ENCODE results near the gene GNG8. TPM values are rescaled to one million over a fixed set of nuclear protein-coding genes. Genes with fewer than 3 reads are reported as not detected.

The GNG8 gene
- total and polyA plus RNA-seq, 2 of the 13 experiments (the other 11 are each of a cell fraction or from before 2014, with no cell fraction given) = not detected

GRCh38 chr19:46600384-46601317 is 35.4 kb downstream of the GNG8 start (continued):
- TF ChIP-seq, protein P1, sequence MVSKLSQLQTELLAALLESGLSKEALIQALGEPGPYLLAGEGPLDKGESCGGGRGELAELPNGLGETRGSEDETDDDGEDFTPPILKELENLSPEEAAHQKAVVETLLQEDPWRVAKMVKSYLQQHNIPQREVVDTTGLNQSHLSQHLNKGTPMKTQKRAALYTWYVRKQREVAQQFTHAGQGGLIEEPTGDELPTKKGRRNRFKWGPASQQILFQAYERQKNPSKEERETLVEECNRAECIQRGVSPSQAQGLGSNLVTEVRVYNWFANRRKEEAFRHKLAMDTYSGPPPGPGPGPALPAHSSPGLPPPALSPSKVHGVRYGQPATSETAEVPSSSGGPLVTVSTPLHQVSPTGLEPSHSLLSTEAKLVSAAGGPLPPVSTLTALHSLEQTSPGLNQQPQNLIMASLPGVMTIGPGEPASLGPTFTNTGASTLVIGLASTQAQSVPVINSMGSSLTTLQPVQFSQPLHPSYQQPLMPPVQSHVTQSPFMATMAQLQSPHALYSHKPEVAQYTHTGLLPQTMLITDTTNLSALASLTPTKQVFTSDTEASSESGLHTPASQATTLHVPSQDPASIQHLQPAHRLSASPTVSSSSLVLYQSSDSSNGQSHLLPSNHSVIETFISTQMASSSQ (IDR thresholded peaks at IDR 0.05; ENCODE audit: low read depth) = no peak
- TF ChIP-seq, protein P1 (CRISPR knock-in tag; IDR thresholded peaks at IDR 0.05; ENCODE audit: borderline replicate concordance) = peak; percentile 32; the same call in 1 of the 2 replicates
- TF ChIP-seq ZNF33B (CRISPR knock-in tag; IDR thresholded peaks at IDR 0.05) = peak; percentile 48; the same call in 1 of the 2 replicates
- no peak for TF ChIP-seq AGO2 (optimal IDR thresholded peaks at IDR 0.05; ENCODE audit: low read depth, low read length)
- TF ChIP-seq SATB2 (CRISPR knock-in tag; IDR thresholded peaks at IDR 0.05) = 0 out of 2 replicates have a peak, but pooled peaks have one; percentile 17
- TF ChIP-seq ERF (CRISPR knock-in tag; IDR thresholded peaks at IDR 0.05) = 0 out of 2 replicates have a peak, but pooled peaks have one; percentile 72
- 0 out of 2 replicates have a peak, but pooled peaks have one; percentile 38 for TF ChIP-seq MBNL3 (CRISPR knock-in tag; conservative IDR thresholded peaks at IDR 0.05)
- TF ChIP-seq, protein P2, sequence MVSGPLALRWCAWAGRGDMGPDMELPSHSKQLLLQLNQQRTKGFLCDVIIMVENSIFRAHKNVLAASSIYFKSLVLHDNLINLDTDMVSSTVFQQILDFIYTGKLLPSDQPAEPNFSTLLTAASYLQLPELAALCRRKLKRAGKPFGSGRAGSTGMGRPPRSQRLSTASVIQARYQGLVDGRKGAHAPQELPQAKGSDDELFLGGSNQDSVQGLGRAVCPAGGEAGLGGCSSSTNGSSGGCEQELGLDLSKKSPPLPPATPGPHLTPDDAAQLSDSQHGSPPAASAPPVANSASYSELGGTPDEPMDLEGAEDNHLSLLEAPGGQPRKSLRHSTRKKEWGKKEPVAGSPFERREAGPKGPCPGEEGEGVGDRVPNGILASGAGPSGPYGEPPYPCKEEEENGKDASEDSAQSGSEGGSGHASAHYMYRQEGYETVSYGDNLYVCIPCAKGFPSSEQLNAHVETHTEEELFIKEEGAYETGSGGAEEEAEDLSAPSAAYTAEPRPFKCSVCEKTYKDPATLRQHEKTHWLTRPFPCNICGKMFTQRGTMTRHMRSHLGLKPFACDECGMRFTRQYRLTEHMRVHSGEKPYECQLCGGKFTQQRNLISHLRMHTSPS (CRISPR knock-in tag; IDR thresholded peaks at IDR 0.05; ENCODE audit: low read depth) = no peak
- no peak for TF ChIP-seq MBD4 (IDR thresholded peaks at IDR 0.05; ENCODE audit: borderline replicate concordance, low read length)
- peak; percentile 89 for TF ChIP-seq CHD2 (IDR thresholded peaks at IDR 0.05; ENCODE audit: low read depth, low read length)
- TF ChIP-seq, protein P3, sequence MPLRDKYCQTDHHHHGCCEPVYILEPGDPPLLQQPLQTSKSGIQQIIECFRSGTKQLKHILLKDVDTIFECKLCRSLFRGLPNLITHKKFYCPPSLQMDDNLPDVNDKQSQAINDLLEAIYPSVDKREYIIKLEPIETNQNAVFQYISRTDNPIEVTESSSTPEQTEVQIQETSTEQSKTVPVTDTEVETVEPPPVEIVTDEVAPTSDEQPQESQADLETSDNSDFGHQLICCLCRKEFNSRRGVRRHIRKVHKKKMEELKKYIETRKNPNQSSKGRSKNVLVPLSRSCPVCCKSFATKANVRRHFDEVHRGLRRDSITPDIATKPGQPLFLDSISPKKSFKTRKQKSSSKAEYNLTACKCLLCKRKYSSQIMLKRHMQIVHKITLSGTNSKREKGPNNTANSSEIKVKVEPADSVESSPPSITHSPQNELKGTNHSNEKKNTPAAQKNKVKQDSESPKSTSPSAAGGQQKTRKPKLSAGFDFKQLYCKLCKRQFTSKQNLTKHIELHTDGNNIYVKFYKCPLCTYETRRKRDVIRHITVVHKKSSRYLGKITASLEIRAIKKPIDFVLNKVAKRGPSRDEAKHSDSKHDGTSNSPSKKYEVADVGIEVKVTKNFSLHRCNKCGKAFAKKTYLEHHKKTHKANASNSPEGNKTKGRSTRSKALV (CRISPR knock-in tag; IDR thresholded peaks at IDR 0.05) = no peak
- no peak for TF ChIP-seq FOXP1 (IDR thresholded peaks at IDR 0.05)
- peak; percentile 50 for TF ChIP-seq FOXP1 (CRISPR knock-in tag; IDR thresholded peaks at IDR 0.05)
- peak; percentile 11; the same call in 1 of the 2 replicates for TF ChIP-seq HMG20A (CRISPR knock-in tag; IDR thresholded peaks at IDR 0.05; ENCODE audit: borderline replicate concordance)
- TF ChIP-seq ARNTL (CRISPR knock-in tag; IDR thresholded peaks at IDR 0.05) = no peak
- peak; percentile 58 for TF ChIP-seq ARID5B (CRISPR knock-in tag; IDR thresholded peaks at IDR 0.05)
- peak; percentile 65; the same call in 1 of the 2 replicates for TF ChIP-seq ZNF605 (CRISPR knock-in tag; IDR thresholded peaks at IDR 0.05)
